GM04503 (cell line): Measurements from ENCODE around the gene TMEM132A.
A peak's percentile ranks its signal among the peaks of the same experiment; 100 is the strongest.

Experiments used
- DNase-seq: peaks from one replicate; pipeline ENCODE4 v3.0.0-alpha.2; 2012; ENCODE audit warnings: low read depth

TMEM132A gene

DNA sequence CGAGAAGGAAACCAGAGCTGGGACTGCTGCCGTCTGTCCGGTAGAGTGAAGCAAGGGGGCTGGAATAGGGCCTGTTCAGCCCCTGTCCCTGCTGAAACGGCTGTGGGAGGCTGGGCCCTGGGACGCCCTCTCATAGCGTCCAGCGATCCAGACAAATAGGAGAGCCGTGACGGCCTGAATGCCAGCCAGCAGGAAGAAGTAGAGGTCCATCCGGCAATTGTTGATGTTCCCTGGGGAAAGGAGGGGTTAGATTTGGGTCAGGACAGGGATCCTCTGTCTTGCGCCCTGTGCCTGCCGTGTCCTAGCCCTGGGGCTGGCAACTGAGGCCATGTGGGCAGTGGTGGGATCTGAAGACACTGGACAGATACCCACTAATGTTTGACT lies 12.9 kb downstream of the TMEM132A start:
- no peak for DNase-seq

DNA sequence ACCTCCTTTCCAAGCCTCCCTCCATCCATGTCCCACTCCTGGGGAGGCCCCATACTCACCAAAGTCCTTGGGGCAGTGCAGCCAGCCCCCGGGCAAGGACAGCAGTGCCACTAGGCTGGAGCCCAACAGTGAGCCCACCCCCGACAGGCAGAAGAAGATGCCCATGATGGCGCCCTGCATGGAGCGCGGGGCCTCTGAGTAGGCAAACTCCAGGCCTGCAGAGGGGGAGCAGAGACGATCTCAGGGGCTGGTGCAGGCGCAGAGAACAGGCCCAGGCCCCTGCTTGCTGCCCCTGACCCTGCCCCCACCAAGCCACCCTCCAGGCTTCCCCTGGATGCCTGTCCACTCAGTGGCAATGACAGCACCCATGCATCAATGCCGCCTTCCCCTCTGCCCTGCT lies 13.6 kb downstream of the TMEM132A start:
- DNase-seq = no peak

DNA sequence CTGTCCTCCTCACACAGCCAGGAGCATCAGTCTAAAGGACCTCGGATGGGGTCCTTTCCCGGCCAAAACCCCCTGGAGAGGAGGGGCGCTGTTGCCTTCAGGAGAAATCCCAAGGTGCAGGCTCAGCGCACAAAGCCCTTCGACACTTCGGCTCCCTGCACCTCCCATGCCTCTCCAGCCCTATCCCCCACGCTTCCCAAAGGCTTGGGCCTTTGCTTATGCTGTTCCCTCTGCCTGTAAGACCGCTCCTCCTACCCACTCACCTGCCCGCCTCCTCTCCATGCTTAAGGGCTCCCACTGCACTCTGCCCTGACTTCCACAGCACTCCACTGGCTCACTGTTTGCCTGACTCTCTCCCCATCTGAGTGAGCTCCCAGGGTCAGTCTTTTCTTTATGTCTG lies 14.2 kb downstream of the TMEM132A start:
- no peak for DNase-seq

GRCh38 chr11:60939301-60939700 lies 15.0 kb downstream of the TMEM132A start:
- DNase-seq = no peak

- DNase-seq = no peak
These were observed 15.6 kb downstream of the TMEM132A start for GRCh38 chr11:60939855-60940254.

- no peak for DNase-seq
These were observed 17.3 kb downstream of the TMEM132A start for GRCh38 chr11:60941371-60942119.

DNA sequence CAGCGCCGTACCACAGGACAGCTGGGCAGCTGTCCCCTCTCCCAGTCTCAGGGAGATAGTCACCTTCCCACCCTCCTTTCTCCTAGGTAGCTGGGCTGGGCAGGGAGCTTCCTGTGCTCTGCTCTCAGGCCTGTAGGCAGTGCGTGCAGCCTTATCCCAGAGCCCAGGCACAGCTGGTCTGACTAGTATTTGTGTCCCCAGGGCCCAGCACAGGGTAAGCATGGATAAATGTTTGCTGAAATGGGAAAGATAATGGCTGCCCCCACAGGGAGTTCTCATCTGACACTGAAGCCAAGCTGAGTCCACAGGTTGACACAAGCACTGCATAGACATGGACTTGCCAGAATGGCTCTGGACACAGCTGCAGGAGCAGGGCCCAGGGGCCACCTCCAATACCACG lies 18.0 kb downstream of the TMEM132A start:
- DNase-seq = no peak

GRCh38 chr11:60942970-60943565 lies 18.8 kb downstream of the TMEM132A start:
- DNase-seq = no peak

GRCh38 chr11:60944490-60945294 lies 20.4 kb downstream of the TMEM132A start:
- DNase-seq = no peak

DNA sequence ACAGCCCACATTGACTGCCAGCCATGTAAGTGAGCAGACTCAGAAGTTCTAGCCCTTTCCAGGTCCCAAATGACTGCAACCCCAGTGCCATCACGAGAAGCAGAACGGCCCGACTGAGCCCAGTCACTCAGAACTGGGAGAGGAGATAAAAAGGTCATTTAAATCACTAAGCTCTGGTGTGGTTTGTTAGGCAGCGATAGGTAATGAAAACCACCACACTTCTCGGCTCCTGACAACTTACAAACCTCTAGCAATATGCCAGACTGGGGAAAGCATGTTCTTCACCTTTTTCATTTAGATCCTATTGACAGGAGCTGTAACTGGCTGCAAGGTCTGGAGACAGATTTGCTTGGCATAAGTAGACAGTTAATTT lies 21.0 kb downstream of the TMEM132A start:
- DNase-seq = no peak

DNA sequence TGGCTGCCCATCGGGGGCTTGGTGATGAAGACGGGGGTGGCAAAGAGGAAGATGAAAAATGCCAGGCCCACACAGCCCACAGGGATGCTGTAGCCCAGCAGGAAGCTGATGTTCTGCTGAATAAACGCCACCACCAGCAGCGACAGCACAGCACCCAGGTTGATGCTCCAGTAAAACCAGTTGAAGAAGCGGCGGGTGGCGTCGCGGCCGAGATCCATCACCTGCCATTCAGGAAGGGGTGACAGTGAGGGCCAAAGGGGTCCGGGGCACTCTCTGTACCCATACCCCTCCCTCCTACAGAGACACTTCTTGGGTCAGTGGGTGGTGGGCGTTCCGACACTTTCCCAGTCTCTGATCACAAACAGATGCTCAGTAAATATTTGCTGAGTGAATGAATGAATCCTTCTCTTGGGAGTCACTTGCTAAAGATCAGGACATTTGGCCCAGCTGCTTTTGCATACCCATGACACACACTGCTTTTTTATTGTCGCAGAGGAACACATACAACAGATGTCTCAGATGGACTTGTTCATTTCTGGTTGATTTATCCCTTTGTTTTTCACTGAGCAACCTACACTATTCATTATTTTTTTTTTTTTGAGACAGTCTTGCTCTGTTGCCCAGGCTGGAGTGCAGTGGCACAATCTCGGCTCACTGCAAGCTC lies 22.5 kb downstream of the TMEM132A start:
- no peak for DNase-seq

- no peak for DNase-seq
These were observed 23.4 kb downstream of the TMEM132A start for GRCh38 chr11:60947700-60948099.

DNA sequence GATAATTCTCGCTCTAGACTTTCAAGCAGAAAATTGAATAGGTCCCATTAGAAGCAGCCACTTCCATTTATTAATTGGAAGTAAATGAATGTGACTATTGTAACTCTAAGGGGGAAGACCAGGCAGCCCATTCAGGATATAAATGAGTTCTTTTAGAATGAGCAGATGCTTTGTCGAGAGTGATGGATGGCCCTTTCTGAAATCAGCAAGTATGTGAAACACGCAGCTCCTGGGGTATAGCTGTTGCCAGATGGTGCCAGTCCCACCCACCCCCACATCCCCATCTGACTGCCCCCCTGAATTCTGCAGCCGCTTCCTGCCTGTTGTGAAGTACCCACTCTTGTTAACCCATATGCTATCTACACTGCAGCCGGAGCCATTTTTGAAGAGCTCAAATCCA lies 24.0 kb downstream of the TMEM132A start:
- no peak for DNase-seq

GRCh38 chr11:60950024-60950423 lies 25.8 kb downstream of the TMEM132A start:
- no peak for DNase-seq

GRCh38 chr11:60950933-60951605 lies 26.8 kb downstream of the TMEM132A start:
- DNase-seq = no peak

GRCh38 chr11:60951606-60951903 lies 27.3 kb downstream of the TMEM132A start:
- no peak for DNase-seq

DNA sequence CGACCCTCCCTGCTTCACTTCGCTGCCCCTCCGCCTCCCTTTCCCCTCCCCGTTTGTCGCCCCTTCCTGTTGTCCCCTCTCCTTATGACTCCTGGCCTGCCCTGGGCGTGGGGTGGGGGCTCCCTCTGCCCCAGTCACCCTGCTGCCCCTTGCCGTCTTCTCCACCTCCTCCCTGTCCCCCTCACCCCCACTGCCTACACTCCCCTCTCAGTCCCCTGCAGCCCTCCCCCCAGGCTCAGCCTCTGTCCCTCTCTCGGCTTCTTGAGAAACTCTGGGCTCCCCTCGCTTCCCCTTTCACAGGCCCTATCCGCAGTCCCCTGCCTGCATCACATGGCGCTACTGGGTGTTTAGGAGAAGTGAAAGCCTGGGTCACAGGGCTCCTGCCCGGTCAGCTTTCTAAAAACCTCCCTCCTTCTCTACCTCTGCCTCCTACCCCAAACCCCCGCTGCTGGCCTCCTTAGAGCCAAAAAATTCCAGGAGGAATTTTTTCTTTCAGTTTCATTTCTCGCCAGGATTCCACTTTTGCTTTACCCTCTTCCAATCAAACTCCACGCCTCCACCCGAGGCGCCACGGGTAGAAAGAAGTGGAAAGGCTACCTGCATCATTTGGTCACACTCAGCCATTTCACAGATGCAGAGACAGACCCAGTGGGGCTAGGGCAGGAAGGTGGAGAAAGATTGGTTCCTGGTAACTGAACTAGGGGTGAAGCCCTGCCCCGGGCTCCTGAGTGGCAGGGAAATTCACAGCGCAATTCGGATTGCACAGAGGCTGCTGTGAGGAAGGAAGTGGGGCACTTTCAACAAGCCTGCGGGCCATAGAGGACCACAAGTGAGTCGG lies 27.9 kb downstream of the TMEM132A start, which contains the start of gene SLC15A3:
Gene SLC15A3, minus strand, starts transcription at position 273 of the 838 bp plus-strand sequence. CDS start 625 bp downstream, outside the sequence.
- DNase-seq = peak; percentile 12

GRCh38 chr11:60952742-60953170 lies 28.5 kb downstream of the TMEM132A start:
- DNase-seq = no peak

DNA sequence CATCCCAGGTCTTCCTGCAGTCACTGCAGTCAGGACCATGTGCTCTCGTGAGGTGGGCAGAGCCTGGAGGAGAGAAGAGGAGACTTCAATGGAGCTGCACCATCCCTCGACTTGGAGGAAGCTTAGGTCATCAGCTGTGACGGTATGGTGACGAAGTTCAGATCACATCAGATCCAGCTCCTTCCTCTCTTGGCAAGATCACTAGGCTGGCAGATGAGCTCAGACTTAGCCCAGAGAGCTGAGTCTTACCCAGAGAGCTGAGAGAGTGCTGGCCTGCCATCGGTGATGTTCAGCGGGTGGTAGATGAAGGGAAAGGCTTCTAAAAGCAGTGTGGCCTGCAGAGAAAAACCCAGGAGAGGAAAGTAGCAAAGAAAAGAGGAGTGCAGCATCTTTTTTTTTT lies 29.5 kb downstream of the TMEM132A start:
- no peak for DNase-seq

DNA sequence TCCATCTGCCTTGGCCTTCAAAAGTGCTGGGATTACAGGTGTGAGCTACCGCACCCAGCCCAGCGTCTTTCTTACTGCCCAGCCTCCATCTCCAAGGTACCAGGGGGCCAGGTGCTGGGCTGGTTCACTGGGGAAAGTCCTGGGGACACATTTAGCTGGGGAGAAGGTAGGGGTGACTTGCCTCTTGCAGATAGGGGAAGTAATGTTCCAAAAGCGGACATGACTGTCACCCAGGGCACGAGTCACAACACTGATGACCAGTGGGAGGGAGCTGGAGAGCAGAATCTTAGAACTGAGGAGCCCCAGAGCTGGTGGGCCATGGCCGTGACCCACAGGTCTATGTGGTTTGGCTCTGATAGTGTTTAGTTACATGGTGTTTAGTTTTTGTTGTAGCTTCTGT lies 30.2 kb downstream of the TMEM132A start:
- DNase-seq = no peak

GRCh38 chr11:60955571-60955970 lies 31.3 kb downstream of the TMEM132A start:
- no peak for DNase-seq
